Measurements from ENCODE around the gene PHC2. TPM values are rescaled to one million over a fixed set of nuclear protein-coding genes. Genes with fewer than 3 reads are reported as not detected.

Gene PHC2
- total and polyA plus RNA-seq, 2 of the 13 experiments (the other 11 are each of a cell fraction or from before 2014, with no cell fraction given), result 52.5 to 84.9 TPM

DNA sequence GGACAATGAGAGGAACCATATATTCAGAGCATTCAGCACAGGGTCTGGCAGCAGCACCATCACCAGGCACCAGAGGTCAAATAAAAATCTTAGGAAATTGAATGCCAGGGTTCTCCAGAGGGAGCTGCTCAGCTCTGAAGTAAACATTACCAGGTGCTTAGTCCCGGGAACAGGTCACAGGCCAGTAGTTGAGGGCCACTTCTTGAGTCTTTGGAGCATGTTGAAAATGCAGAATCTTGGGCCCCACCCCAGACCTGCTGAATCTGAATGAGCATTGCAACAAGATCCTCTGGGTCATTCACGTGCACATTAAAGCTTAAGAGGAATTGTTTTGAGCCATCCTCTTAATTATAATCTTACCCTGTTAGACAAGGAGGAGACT lies 33.8 kb downstream of the PHC2 start:
- WGBS (ENCODE audit: low lambda C conversion rate), result 43% methylated on average over 2 of the region's 2 CpGs
- POLR2A ChIA-PET, result no interaction called here

DNA sequence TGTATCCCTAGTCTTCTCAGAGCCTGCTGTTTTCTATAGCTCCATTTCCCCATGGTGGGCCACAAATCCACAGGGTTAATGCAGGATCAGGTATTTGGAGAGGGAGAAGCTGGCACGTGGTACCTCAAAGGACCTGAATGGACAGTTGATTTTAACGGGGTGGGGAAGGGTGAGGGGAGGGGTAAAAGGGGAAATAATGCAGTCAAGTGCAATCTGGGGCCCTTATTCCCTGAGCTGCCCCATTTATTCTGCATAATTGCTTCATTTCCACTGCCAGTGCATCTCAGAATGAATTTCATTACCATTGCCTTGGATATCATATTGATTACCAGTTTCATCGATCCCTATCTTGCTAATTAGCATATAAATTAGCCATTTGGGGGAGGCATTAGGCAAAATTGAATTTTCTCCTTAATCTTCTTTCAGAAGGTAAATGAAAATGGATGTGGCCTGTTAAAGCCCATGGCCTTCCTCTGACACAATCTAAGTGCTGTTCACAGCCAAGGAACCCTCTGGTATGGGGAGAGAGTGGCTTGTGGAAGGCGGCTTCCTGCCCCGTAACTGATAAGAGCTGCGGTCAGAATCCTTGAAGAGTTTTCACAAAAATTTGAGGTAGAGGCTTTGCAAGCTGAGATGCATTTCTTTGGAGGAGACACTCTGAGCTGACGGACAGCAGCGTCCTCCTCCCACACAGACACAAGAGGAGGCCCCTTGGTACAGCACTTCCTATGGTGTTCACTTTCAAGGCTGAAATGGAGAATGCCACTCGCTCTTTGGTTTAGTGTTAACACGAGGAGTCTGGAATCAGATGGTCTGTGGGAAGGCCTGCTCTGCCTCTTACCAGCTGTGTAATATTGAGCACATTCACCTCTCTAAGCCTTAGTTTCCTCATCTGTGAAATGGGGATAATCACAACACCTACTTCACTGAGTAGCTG lies 34.4 kb downstream of the PHC2 start:
- no peaks in the 10 kb centered on the region; a peak in 2 of 5 replicates for H3K27me3 ChIP-seq (ENCODE audit: control insufficient read depth in 1 of 2, insufficient read depth in 2 of 2, low read length in 2 of 2)
- CTCF ChIA-PET (ENCODE audit: low intra/inter-chr PET ratio, low total read pairs), result no interaction called here

More for the DNA sequence above, 33.8 kb downstream of the PHC2 start:
- Histone ChIP-seq H3K4me2 (ENCODE audit: low read depth, low read length) (no peak overlapping the region), H2AFZ (ENCODE audit: low read length) (no peak overlapping the region), H4K20me1 (ENCODE audit: insufficient read depth, low read length) (no peaks in the 10 kb centered on the region), H3K9ac (ENCODE audit: insufficient read depth, low read depth, low read length) (no peak overlapping the region), H3K36me3 (replicated peaks in 1 of 2; ENCODE audit: control insufficient read depth in 1 of 2, insufficient read depth in 2 of 2, low read length in 2 of 2) (no peaks in the 10 kb centered on the region), H3K79me2 (ENCODE audit: insufficient read depth, low read length) (no peaks in the 10 kb centered on the region), H3K27me3 (ENCODE audit: control insufficient read depth in 1 of 2, insufficient read depth in 2 of 2, low read length in 2 of 2) (no peaks in the 10 kb centered on the region; a peak in 2 of 5 replicates), H3K27ac (ENCODE audit: extremely low read length, insufficient read depth, low read length) (no peak overlapping the region), H3K9me3 (ENCODE audit: low read length) (no peaks in the 10 kb centered on the region), H3K4me1 (ENCODE audit: insufficient read depth, low read length) (peaks cover 5% of the 10 kb centered on the region; the same call in 1 of the 2 replicates), H3K4me3 (replicated peaks in 1 of 3; ENCODE audit: insufficient read depth in 1 of 3, low read depth in 2 of 3, low read length in 3 of 3) (no peak overlapping the region)
- DNase-seq (ENCODE audit: low spot score) (no peak), FAIRE-seq (no peak), ATAC-seq (no peak)
- CTCF ChIA-PET (ENCODE audit: low intra/inter-chr PET ratio, low total read pairs), result no interaction called here
- TF ChIP-seq HDAC6 (IDR thresholded peaks at IDR 0.05; ENCODE audit: low read depth, low read length) (no peak), HDAC1 (CRISPR knock-in tag; IDR thresholded peaks at IDR 0.05) (no peak), CENPX (CRISPR knock-in tag; IDR thresholded peaks at IDR 0.05) (no peak), TBX3 (IDR thresholded peaks at IDR 0.05; ENCODE audit: borderline replicate concordance) (no peak), GATAD2A (CRISPR knock-in tag; IDR thresholded peaks at IDR 0.05) (no peak), ASH2L (IDR thresholded peaks at IDR 0.05; ENCODE audit: insufficient read length, low read depth, low read length) (no peak), ZNF724P (CRISPR knock-in tag; IDR thresholded peaks at IDR 0.05; ENCODE audit: borderline replicate concordance) (no peak), SNRNP70 (IDR thresholded peaks at IDR 0.05; ENCODE audit: low read depth, low read length) (no peak)
- TF ChIP-seq, protein P1, sequence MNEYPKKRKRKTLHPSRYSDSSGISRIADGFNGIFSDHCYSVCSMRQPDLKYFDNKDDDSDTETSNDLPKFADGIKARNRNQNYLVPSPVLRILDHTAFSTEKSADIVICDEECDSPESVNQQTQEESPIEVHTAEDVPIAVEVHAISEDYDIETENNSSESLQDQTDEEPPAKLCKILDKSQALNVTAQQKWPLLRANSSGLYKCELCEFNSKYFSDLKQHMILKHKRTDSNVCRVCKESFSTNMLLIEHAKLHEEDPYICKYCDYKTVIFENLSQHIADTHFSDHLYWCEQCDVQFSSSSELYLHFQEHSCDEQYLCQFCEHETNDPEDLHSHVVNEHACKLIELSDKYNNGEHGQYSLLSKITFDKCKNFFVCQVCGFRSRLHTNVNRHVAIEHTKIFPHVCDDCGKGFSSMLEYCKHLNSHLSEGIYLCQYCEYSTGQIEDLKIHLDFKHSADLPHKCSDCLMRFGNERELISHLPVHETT (CRISPR knock-in tag; conservative IDR thresholded peaks at IDR 0.05), result no peak
- BruUV-seq (replicated peaks), result no TSS peak
- intact Hi-C loops (cut with micrococcal nuclease; ENCODE audit: unreplicated experiment), result no loop called here
- in situ Hi-C loops (cut with HindIII; ENCODE audit: extremely low pct_ligation_motif_present, low pct_unique_long_range_greater_than_20kb), result no loop called here

More for the DNA sequence above, 34.4 kb downstream of the PHC2 start:
- Histone ChIP-seq H3K4me3 (replicated peaks in 1 of 3; ENCODE audit: insufficient read depth in 1 of 3, low read depth in 2 of 3, low read length in 3 of 3) (no peak overlapping the region), H2AFZ (ENCODE audit: low read length) (no peak overlapping the region), H3K79me2 (ENCODE audit: insufficient read depth, low read length) (no peaks in the 10 kb centered on the region), H3K4me1 (ENCODE audit: insufficient read depth, low read length) (peaks cover 5% of the 10 kb centered on the region; the same call in 1 of the 2 replicates), H3K36me3 (replicated peaks in 1 of 2; ENCODE audit: control insufficient read depth in 1 of 2, insufficient read depth in 2 of 2, low read length in 2 of 2) (no peaks in the 10 kb centered on the region), H3K27ac (ENCODE audit: extremely low read length, insufficient read depth, low read length) (no peak overlapping the region), H3K4me2 (ENCODE audit: low read depth, low read length) (no peak overlapping the region), H3K9me3 (ENCODE audit: low read length) (no peaks in the 10 kb centered on the region), H4K20me1 (ENCODE audit: insufficient read depth, low read length) (no peaks in the 10 kb centered on the region), H3K9ac (ENCODE audit: insufficient read depth, low read depth, low read length) (no peak overlapping the region)
- BruUV-seq (replicated peaks), result no TSS peak
- POLR2A ChIA-PET, result no interaction called here
- FAIRE-seq, result no peak
- in situ Hi-C loops (cut with HindIII; ENCODE audit: extremely low pct_ligation_motif_present, low pct_unique_long_range_greater_than_20kb) (no loop called here), intact Hi-C loops (cut with micrococcal nuclease; ENCODE audit: unreplicated experiment) (no loop called here)
- WGBS (ENCODE audit: low lambda C conversion rate), result 53% methylated on average over 9 of the region's 10 CpGs
- peak; percentile 14 for TF ChIP-seq HNRNPK (IDR thresholded peaks at IDR 0.05; ENCODE audit: low read depth, low read length, poor library complexity, severe bottlenecking)
- TF ChIP-seq TMF1 (CRISPR knock-in tag; IDR thresholded peaks at IDR 0.05; ENCODE audit: low read depth), result no peak
- TF ChIP-seq ZNF629 (CRISPR knock-in tag; conservative IDR thresholded peaks at IDR 0.05), result peak; percentile 64; the same call in 1 of the 2 replicates
- DNase-seq (ENCODE audit: low spot score), result no peak
- no peak for ATAC-seq

All from HepG2 (cell line).